ENCODE results near the gene HPSE2.

GRCh38 chr10:98852686-98853085, 383.0 kb downstream of the HPSE2 start:
- TF ChIP-seq POLR2AphosphoS5 (IDR thresholded peaks at IDR 0.05; ENCODE audit: low read depth, low read length) (no peak), POLR2A (IDR thresholded peaks at IDR 0.05; ENCODE audit: low read depth, low read length) (no peak)

Measured in GM12891 (cell line).